RPMI7951 (cell line): ENCODE measurements around the gene PTPN1. TPM values are rescaled to one million over a fixed set of nuclear protein-coding genes. Genes with fewer than 3 reads are reported as not detected.

Source experiments
- DNase-seq: peaks from one replicate; pipeline ENCODE4 v3.0.0-alpha.2; 2012; ENCODE audit warnings: low read depth
- total RNA-seq: library from RNA; depleted of rRNA; stranded (reverse); fragments of >200 nt; shearing (Covaris generic); gene quantifications from 2 replicates; pipeline ENCODE4 v1.2.3, GENCODE V29; 2014

The PTPN1 gene
- total RNA-seq, 1 experiment from 2014 or later, result 42.2 TPM

- peak; percentile 72 for DNase-seq
These were observed 3.2 kb downstream of the PTPN1 start for GRCh38 chr20:50513169-50514034.

DNA sequence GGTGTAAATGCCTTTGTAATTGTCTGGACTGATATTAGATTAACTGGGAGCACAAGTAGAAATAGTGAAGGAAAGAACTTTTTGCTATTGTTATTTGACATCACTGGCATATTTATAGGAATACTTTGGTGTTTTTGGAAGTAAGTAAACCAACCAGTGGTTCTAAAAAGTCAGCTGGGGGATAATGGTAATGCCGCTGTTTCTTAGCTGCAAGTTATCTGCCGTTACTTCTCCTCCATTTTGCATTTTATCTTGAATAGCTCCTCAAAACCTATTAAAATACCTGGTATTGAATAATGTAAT lies 3.8 kb downstream of the PTPN1 start:
- DNase-seq, result no peak

DNA sequence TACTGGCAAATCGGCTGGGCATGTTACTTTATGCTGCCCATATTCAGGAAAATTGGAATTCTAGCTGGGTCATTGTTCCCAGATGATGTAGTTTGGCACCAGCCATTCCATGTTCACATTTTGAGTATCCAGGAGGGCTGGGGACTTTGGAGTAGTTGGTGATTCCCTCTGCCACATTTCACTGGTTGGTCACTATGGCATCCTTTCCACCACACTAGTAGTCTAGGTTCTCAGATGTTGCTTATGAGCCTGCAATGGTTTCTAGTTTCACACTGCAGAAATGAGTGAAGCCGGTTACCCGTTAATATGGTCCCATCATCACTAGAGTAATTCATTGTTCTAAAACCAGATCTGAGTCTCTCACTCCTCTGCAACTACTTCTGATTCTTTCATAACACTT lies 4.6 kb downstream of the PTPN1 start:
- DNase-seq, result no peak

DNA sequence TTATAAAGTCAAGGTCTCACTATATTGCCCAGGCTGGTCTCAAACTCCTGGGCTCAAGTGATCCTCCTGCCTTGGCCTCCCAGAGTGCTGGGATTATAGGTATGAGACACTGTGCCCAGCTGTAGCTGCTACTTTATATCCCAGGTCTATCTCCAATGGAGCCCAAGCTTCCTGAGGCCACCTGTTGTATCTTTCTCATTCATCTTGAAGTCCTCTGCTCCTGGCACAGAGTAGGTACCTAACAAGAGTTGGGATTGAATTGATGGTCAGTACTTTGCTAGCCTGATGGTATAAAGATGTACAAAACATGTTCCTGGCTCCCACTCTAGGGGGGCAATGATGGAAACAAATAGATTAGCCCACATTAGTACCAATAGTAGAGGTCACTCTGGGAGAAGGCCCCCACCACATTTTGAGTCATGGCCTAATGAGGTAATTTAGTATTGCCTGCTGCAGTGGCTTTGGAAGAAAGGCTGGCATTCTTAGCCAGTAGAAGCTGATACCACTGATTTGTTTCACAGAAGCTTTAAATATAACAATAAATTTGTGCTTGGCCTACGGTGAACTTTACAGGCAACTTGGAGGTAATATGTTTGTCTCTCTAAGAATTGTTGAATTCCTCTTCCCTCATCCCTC lies 5.4 kb downstream of the PTPN1 start:
- no peak for DNase-seq

GRCh38 chr20:50516180-50516934 lies 6.2 kb downstream of the PTPN1 start:
- DNase-seq, result no peak

DNA sequence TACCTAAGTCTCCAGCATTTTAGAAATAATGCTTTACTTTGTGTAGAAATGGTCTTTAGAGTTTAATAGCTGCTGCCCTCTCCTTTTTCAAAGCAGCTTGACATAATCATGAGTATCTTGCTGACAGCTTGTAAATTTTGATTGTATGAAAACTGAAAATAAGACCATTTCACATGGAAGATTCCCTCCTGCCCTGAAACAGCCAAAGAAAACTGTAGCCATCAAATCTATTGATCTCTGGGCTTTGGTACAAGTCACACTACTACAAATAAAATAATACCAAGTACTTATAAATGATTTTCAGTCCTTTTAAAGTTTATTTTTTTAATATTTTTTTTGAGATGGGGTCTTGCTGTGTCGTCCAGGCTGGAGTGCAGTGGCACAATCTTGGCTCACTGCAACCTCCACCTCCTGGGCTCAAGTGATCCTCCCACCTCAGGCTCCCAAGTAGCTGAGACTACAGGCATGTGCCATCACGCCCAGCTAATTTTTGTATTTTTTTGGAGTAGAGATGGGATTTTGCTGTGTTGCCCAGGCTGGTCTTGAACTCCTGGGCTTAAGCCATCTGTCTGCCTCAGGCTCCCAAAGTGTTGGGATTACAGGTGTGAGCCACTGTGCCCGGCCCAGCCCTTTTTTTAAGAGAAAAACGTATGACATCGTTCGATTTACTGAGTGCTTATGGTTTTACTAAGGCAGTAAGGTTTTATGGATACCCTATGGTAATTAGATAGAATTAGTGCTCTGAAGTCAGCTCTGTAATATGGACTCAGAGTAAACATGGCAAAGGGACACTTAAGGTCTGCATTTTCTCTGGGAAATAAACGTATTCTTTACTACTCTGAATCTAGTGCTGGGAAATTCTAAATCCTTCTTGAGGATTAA lies 7.0 kb downstream of the PTPN1 start:
- no peak for DNase-seq

DNA sequence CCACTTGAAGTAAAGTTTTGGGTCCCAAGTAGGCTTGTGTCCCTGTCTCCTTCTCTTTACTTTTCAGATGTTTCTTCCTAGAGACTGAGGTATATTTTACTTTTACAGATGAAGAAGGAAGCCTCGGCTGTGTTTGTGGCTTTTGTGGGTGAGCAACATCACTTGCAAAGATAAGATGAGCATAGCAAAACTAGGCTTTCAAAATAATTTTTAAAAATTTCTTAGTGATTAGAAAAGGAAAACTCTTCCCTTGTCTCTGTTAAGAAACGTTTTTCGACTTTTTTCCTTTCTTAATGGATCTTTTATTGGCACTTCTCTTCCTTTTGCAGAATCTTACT lies 7.6 kb downstream of the PTPN1 start:
- DNase-seq, result no peak

DNA sequence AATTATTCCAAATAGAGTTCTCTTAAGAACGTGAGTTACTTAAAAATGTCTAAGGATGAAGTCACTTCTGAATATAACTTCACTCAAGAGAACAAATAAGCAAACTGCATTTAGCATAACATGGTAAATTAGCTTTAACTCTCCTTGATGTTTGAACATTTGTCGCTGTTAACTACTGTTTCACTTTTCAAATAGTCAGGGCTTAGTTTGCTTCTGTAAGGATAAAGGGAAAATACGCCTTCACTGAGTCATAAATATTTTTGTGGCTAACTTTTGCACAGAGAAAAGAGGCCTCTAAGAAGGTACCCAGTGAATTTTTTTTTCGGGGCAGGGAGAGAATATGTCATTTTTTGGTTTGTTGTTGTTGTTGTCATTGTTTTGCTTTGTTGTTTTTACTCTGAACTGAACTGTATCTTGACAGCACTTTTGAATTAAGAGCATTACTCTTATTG lies 8.1 kb downstream of the PTPN1 start:
- peak; percentile 69 for DNase-seq

- DNase-seq, result no peak
These were observed 9.0 kb downstream of the PTPN1 start for GRCh38 chr20:50519036-50519762.

GRCh38 chr20:50520222-50520880 lies 10.2 kb downstream of the PTPN1 start:
- no peak for DNase-seq

GRCh38 chr20:50521221-50522052 lies 11.3 kb downstream of the PTPN1 start:
- no peak for DNase-seq

DNA sequence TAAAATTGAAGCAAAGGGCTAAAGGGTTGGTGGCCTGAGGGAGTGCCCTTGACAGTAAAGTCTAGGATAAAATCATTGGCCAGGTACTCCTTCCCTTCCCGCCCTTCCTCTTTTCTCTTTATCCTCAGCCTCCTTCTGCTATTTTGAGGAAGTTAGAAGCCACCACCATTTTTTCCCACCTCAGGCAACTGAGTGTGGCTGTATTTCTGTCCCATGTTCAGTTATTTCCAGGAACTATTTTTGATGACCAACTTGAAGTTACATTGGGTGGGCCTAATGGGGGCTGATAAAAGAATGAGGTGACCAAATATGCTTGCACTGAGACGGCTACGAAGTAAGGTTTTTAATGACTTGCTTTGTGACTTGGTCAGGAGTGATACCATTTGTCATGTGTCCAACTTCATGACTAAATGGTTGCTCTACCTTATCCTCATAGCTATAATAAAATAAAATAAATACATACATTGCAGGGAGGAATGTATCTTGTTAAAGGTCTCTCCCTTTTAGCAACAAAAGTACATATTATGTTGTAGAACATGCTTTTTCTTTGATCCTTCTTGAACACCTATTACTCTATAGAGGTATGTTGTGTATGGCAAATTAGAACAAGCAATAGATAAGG lies 12.0 kb downstream of the PTPN1 start:
- DNase-seq, result no peak

DNA sequence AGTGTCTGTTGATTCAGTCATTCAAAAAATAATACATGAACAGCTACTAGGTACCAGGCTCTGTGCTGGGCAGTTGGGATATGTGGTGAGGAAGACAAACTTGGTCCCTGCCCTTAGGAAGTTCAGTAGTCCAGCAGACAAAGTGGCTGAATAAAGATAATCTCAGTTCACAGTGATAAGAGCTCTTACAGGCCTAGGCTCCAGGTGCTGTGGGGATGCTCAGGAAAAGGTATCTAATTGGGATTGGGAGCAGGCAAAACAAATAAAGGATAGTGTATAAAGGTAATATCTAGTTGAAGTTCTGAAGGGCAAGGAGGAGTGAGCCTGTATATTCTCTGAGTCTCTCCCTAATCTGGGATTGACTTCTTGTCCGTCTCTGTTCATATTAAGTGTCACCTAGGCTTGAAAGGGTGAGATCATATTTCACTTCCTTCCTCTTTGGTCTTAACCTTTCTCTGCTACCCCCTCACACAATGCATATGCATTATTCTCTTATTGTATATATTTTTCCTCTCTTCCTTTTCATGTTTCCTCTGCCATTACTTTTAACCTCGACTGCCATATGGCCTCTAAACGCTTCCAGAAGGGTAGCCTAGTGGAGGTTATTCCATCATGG lies 13.5 kb downstream of the PTPN1 start:
- no peak for DNase-seq

- no peak for DNase-seq
These were observed 15.5 kb downstream of the PTPN1 start for GRCh38 chr20:50525681-50526080.

DNA sequence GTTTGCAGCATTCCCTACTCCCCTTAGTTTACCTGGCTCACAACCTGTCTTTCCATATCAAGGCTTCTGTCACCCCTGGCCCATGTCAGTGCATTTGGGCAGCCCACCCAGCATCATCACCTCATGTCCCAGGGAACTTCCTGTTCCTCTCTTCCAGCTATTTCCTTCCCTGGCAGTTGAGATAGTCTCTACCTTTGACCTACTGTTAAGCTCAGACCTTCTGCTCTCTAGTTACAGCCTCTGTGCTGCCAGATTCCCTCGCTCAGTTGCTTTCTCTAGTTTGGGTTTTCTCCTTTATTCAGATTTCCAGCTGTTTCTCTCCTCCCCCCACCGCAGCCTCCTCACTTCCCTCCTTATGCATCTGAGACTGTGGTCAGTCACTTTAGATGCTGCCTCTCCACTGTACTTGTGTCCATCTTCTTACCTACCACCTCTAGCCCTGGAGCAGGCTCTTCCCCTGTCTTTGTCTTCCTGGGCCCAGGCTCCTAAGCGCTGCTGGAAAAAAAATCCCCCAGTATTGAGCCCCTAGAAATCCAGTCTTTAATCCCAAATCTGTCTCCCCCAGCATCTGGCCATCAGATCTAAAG lies 16.3 kb downstream of the PTPN1 start:
- DNase-seq, result no peak

GRCh38 chr20:50527068-50527605 lies 17.0 kb downstream of the PTPN1 start:
- DNase-seq, result no peak

- no peak for DNase-seq
These were observed 17.9 kb downstream of the PTPN1 start for GRCh38 chr20:50528129-50528528.

- no peak for DNase-seq
These were observed 18.7 kb downstream of the PTPN1 start for GRCh38 chr20:50528804-50529351.
